HepG2 (cell line): ENCODE data around the gene SP5. TPM values are rescaled to one million over a fixed set of nuclear protein-coding genes. Genes with fewer than 3 reads are reported as not detected.

Experiments used
- BRD4 ChIP-seq: sonication (generic); formaldehyde crosslinking; IDR thresholded peaks from 2 replicates; pipeline ENCODE4 v1.4.0; 2020; ENCODE audit warnings: missing genetic modification reagents
- FOXO1 ChIP-seq: sonication (generic); formaldehyde crosslinking; IDR thresholded peaks from 2 replicates; pipeline ENCODE4 v1.4.0; 2020; ENCODE audit warnings: missing genetic modification reagents
- FOXP4 ChIP-seq: sonication (generic); formaldehyde crosslinking; IDR thresholded peaks from 2 replicates; pipeline ENCODE4 v1.4.0; 2020; ENCODE audit warnings: missing genetic modification reagents
- GTF2F1 ChIP-seq: fragments of 150-350 bp; IDR thresholded peaks from 2 replicates; pipeline ENCODE4 v1.6.1; 2014; ENCODE audit warnings: low read length
- HNRNPL ChIP-seq: fragments of 200-400 bp; formaldehyde crosslinking; IDR thresholded peaks from 2 replicates; pipeline ENCODE4 v1.6.1; 2017; ENCODE audit warnings: mild to moderate bottlenecking, low read depth, low read length
- HNRNPLL ChIP-seq: fragments of 200-400 bp; formaldehyde crosslinking; IDR thresholded peaks from 2 replicates; pipeline ENCODE4 v1.6.1; 2017; ENCODE audit warnings: mild to moderate bottlenecking, low read depth, low read length; ENCODE audit not compliant: poor library complexity, severe bottlenecking
- JUN ChIP-seq: sonication (generic); formaldehyde crosslinking; IDR thresholded peaks from 2 replicates; pipeline ENCODE4 v1.4.0; 2020; ENCODE audit warnings: mild to moderate bottlenecking, missing genetic modification reagents
- MED1 ChIP-seq: sonication (generic); formaldehyde crosslinking; IDR thresholded peaks from 2 replicates; pipeline ENCODE4 v1.4.0; 2020; ENCODE audit warnings: missing genetic modification reagents
- MED8 ChIP-seq: sonication (generic); formaldehyde crosslinking; IDR thresholded peaks from 2 replicates; pipeline ENCODE4 v1.8.1; 2023; ENCODE audit warnings: mild to moderate bottlenecking, missing genetic modification reagents; ENCODE audit not compliant: insufficient replicate concordance
- NFE2L1 ChIP-seq: sonication (generic); formaldehyde crosslinking; IDR thresholded peaks from 2 replicates; pipeline ENCODE4 v1.4.0; 2020; ENCODE audit warnings: missing genetic modification reagents, mild to moderate bottlenecking, borderline replicate concordance
- PATZ1 ChIP-seq: sonication (generic); formaldehyde crosslinking; IDR thresholded peaks from 2 replicates; pipeline ENCODE4 v1.4.0; 2020; ENCODE audit warnings: missing genetic modification reagents
- SP2 ChIP-seq: sonication (generic); formaldehyde crosslinking; IDR thresholded peaks from 2 replicates; pipeline ENCODE4 v1.5.1; 2020; ENCODE audit warnings: mild to moderate bottlenecking, missing genetic modification reagents
- TCF12 ChIP-seq, 2 experiments: fragments of 450-650 bp in 1 of 2; sonication (generic) in 1 of 2; formaldehyde crosslinking in 1 of 2; IDR thresholded peaks; 2 replicates each; pipeline versions ENCODE4 v1.6.1 to v1.8.0; 2017 to 2022; ENCODE audit warnings: antibody characterized with exemption in 1 of 2, mild to moderate bottlenecking in 1 of 2, missing genetic modification reagents in 1 of 2, moderate library complexity in 1 of 2
- ZMAT5 ChIP-seq: sonication (generic); formaldehyde crosslinking; IDR thresholded peaks from 2 replicates; pipeline ENCODE4 v1.5.0; 2020; ENCODE audit warnings: mild to moderate bottlenecking, low read depth, missing genetic modification reagents, borderline replicate concordance
- ZNF30 ChIP-seq: sonication (generic); formaldehyde crosslinking; IDR thresholded peaks from 2 replicates; pipeline ENCODE4 v1.5.0; 2020; ENCODE audit warnings: mild to moderate bottlenecking, missing genetic modification reagents
- ZNF329 ChIP-seq: sonication (generic); formaldehyde crosslinking; IDR thresholded peaks from 2 replicates; pipeline ENCODE4 v1.9.0; 2021; ENCODE audit warnings: low read depth, mild to moderate bottlenecking, missing genetic modification reagents
- ZNF430 ChIP-seq: sonication (generic); formaldehyde crosslinking; IDR thresholded peaks from 2 replicates; pipeline ENCODE4 v1.9.0; 2021; ENCODE audit warnings: mild to moderate bottlenecking, missing genetic modification reagents
- ZNF564 ChIP-seq: sonication (generic); formaldehyde crosslinking; IDR thresholded peaks from 2 replicates; pipeline ENCODE4 v1.8.1; 2023; ENCODE audit warnings: mild to moderate bottlenecking, missing genetic modification reagents
- polyA plus RNA-seq, 8 experiments: library from polyadenylated mRNA; depleted of rRNA in 3 of 8; stranded (reverse) in 7 of 8; unstranded in 1 of 8; fragments of >200 nt; fragmentation: Illumina TruSeq in 4 of 8; extraction: Trizol in 4 of 8; gene quantifications; 2 replicates each; pipeline versions ENCODE4 v1.2.1 to v1.2.3, GENCODE V29; 2011 to 2016; ENCODE audit warnings: low read depth in 4 of 8, missing spikeins in 1 of 8, mixed read lengths in 1 of 8; ENCODE audit not compliant: insufficient read depth in 1 of 8
- total RNA-seq, 5 experiments: library from RNA; depleted of rRNA; stranded (reverse); fragments of >200 nt; fragmentation: Illumina TruSeq; extraction: Trizol; gene quantifications; 2 replicates each; pipeline ENCODE4 v1.2.3, GENCODE V29; 2016; ENCODE audit warnings: low read depth in 1 of 5
- TF ChIP-seq, protein P1 (sequence below): sonication (generic); formaldehyde crosslinking; IDR thresholded peaks from 2 replicates; pipeline ENCODE4 v1.8.0; 2022; ENCODE audit warnings: mild to moderate bottlenecking, missing genetic modification reagents, moderate library complexity
- TF ChIP-seq, protein P2 (sequence below): sonication (generic); formaldehyde crosslinking; IDR thresholded peaks from 2 replicates; pipeline ENCODE4 v1.4.0; 2020; ENCODE audit warnings: missing genetic modification reagents; ENCODE audit errors: not compliant biosample characterization
- TF ChIP-seq, protein P3 (sequence below): IDR thresholded peaks from 2 replicates; pipeline ENCODE4 v1.6.1; 2016; ENCODE audit warnings: missing compliant biosample characterization, missing genetic modification reagents, borderline replicate concordance

SP5 gene
- total and polyA plus RNA-seq, 2 of the 13 experiments (the other 11 are each of a cell fraction or from before 2014, with no cell fraction given), result 50.8 to 119 TPM

DNA sequence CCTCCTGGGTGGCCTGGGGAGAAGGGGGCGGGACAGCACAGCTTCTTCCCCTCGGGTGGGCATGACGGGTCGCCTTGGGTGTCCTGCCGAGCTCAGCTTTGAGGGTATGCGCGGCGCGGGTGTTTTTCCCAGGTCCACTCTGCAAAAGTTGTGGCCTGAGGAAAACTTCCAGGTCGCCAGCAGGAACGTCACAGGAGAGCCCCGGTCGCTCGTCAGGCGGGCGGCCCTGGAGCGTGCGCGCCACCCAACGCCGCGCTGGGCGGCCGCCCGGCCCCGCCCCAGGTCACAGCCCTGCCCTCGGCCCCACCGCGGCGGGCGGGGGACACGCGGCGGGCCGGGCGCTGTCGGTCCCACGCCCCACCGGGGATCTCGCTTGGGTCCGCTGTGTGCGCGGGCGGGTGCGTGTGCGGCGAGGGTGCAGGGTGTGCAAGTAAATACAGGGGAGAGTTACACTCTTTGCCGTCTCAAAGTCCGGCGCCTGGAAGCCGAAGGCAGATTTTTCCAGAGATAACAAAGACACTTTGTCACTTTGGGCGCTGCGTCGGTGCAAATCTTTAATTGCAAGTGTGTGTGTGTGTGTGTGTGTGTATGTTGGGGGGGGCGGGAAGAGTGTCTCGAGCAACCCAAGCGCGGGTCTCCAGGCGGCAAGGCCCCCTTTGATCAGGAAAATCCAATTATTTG lies 616 bp upstream of the SP5 start (continued):
- peak; percentile 99 for TF ChIP-seq ZNF430 (CRISPR knock-in tag)
- TF ChIP-seq SP2, result peak; percentile 15; the same call in 1 of the 2 replicates
- TF ChIP-seq ZNF329 (CRISPR knock-in tag), result 0 out of 2 replicates have a peak, but pooled peaks have one; percentile 52
- peak; percentile 89 for TF ChIP-seq HNRNPLL
- TF ChIP-seq TCF12 (IDR thresholded peaks at IDR 0.05), result no peak
- 0 out of 2 replicates have a peak, but pooled peaks have one; percentile 15 for TF ChIP-seq TCF12 (CRISPR knock-in tag; IDR thresholded peaks at IDR 0.05)
- TF ChIP-seq, protein P1, sequence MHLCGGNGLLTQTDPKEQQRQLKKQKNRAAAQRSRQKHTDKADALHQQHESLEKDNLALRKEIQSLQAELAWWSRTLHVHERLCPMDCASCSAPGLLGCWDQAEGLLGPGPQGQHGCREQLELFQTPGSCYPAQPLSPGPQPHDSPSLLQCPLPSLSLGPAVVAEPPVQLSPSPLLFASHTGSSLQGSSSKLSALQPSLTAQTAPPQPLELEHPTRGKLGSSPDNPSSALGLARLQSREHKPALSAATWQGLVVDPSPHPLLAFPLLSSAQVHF (CRISPR knock-in tag), result peak; percentile 20; the same call in 1 of the 2 replicates
- TF ChIP-seq ZMAT5, result 0 out of 2 replicates have a peak, but pooled peaks have one; percentile 23
- peak; percentile 1; the same call in 1 of the 2 replicates for TF ChIP-seq BRD4 (CRISPR knock-in tag)
- 0 out of 2 replicates have a peak, but pooled peaks have one; percentile 28 for TF ChIP-seq FOXP4 (CRISPR knock-in tag)
- TF ChIP-seq, protein P2, sequence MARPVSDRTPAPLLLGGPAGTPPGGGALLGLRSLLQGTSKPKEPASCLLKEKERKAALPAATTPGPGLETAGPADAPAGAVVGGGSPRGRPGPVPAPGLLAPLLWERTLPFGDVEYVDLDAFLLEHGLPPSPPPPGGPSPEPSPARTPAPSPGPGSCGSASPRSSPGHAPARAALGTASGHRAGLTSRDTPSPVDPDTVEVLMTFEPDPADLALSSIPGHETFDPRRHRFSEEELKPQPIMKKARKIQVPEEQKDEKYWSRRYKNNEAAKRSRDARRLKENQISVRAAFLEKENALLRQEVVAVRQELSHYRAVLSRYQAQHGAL (CRISPR knock-in tag), result peak; percentile 57
- TF ChIP-seq MED8 (CRISPR knock-in tag), result peak; percentile 69
- peak; percentile 77; the same call in 1 of the 2 replicates for TF ChIP-seq HNRNPL
- TF ChIP-seq PATZ1 (CRISPR knock-in tag), result peak; percentile 91
- peak; percentile 66; the same call in 1 of the 2 replicates for TF ChIP-seq ZNF564 (CRISPR knock-in tag)
- peak; percentile 31; the same call in 1 of the 2 replicates for TF ChIP-seq MED1 (CRISPR knock-in tag)
- peak; percentile 86 for TF ChIP-seq FOXO1 (CRISPR knock-in tag)
- TF ChIP-seq, protein P3, sequence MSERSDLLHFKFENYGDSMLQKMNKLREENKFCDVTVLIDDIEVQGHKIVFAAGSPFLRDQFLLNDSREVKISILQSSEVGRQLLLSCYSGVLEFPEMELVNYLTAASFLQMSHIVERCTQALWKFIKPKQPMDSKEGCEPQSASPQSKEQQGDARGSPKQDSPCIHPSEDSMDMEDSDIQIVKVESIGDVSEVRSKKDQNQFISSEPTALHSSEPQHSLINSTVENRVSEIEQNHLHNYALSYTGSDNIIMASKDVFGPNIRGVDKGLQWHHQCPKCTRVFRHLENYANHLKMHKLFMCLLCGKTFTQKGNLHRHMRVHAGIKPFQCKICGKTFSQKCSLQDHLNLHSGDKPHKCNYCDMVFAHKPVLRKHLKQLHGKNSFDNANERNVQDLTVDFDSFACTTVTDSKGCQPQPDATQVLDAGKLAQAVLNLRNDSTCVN (CRISPR knock-in tag), result 0 out of 2 replicates have a peak, but pooled peaks have one; percentile 34
- TF ChIP-seq ZNF30 (CRISPR knock-in tag), result peak; percentile 70; the same call in 1 of the 2 replicates
- TF ChIP-seq GTF2F1, result no peak
- TF ChIP-seq NFE2L1 (CRISPR knock-in tag), result no peak
- no peak; the same call in 1 of the 2 replicates for TF ChIP-seq JUN (CRISPR knock-in tag)
